ENCODE results near the gene PAK3.

Gene PAK3

DNA sequence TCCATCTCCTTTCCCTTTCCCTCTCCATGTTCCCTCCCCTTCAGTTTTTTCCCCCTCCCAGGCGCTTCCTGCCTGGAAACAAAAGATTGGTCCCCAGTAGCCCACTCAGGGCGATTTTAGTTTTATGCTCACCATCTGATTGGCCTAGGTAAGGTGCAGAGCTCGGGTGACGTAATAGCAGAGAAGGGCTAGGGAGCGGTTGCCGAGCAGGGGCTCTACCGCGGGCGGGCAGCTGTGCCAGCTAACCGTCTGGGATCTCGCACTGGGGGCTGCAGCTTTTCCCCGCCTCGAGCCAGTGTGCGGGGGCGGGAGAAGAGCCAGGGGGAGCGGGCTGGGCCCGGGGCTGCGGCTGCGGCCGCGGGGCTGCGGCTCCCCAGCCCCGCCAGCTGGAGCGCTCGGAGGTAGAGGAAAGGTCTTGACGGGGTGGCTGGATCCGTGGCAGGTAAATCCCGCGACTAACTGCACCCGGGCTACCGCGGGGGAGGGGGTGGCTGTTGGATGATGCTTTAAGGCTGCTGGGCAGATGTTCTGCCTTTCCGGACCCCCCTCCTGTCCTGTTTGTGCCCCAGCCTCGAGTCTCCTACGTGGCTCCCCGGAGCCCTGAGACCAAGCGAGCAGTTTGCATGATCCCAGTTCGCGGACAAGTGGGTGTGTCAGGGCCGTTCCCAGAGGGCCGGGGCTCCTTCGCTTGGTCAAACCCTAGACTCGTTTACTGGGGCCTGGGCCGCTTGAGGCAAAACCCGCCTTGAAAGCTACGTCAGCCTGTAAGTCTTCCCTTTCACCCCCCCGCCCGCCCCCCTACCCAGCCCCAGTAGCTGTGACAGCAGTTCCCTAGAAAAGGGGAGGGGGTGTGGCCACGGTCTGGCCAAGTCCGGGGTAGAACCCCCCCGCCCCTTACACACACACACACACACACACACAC lies at the start of gene PAK3:
PAK3 (plus strand) TSS at position 218 of the 922 bp plus-strand sequence. CDS start 26,913 bp downstream, outside the sequence.
- TF ChIP-seq, protein P1, sequence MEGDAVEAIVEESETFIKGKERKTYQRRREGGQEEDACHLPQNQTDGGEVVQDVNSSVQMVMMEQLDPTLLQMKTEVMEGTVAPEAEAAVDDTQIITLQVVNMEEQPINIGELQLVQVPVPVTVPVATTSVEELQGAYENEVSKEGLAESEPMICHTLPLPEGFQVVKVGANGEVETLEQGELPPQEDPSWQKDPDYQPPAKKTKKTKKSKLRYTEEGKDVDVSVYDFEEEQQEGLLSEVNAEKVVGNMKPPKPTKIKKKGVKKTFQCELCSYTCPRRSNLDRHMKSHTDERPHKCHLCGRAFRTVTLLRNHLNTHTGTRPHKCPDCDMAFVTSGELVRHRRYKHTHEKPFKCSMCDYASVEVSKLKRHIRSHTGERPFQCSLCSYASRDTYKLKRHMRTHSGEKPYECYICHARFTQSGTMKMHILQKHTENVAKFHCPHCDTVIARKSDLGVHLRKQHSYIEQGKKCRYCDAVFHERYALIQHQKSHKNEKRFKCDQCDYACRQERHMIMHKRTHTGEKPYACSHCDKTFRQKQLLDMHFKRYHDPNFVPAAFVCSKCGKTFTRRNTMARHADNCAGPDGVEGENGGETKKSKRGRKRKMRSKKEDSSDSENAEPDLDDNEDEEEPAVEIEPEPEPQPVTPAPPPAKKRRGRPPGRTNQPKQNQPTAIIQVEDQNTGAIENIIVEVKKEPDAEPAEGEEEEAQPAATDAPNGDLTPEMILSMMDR (IDR thresholded peaks at IDR 0.05; ENCODE audit: control insufficient read depth, insufficient read depth, low read depth, low read length, missing control alignments) = no peak
- no peak for DNase-seq (ENCODE audit: low read depth)
- H3K4me3 ChIP-seq (ENCODE audit: control insufficient read depth, low read depth, low read length) = peak within 1 kb of the TSS; percentile 45

DNA sequence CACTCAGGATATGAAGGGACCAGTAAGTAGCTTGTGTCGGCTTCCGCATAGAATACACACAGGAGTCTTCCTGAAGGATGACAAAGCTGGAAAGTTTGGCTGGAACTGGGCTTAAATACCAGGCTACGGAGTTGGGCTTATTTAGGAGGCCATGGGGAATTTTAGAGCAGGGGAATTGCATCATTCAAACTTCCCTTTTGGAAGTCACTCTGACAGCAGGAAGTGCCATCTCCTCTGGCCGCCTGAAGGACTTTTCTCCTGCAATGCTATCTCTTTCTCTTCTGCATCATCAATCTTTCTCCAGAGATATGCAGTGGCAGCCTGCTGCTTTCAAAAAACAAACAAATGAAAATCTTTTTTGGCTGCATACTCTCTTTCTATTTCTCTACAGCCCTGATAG lies 48.4 kb upstream of the PAK3 start:
- TF ChIP-seq, protein P1 (IDR thresholded peaks at IDR 0.05; ENCODE audit: control insufficient read depth, insufficient read depth, low read depth, low read length, missing control alignments) = no peak
- no peak for DNase-seq (ENCODE audit: low read depth)
- no peak overlapping the region for H3K4me3 ChIP-seq (ENCODE audit: control insufficient read depth, low read depth, low read length)

DNA sequence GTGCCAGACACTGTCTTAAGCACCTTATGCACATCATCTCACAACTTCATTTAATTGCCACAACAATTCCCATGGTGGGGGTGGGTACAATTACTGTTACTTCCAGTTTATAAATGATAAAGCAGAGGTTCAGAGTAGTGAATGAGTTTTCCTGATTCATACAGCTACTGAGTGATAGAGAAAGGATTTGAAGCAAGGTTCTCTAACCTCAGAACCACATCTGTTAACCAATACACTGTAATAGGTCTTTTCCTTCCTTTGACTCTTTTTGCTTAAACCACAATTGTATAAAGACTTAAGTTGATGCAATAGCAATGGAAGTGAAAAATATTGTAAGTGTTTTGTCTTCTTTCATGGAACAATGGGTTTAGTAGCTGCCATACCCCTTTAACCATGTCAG lies 43.5 kb upstream of the PAK3 start:
- no peak for DNase-seq (ENCODE audit: low read depth)
- TF ChIP-seq, protein P1 (IDR thresholded peaks at IDR 0.05; ENCODE audit: control insufficient read depth, insufficient read depth, low read depth, low read length, missing control alignments) = no peak
- H3K4me3 ChIP-seq (ENCODE audit: control insufficient read depth, low read depth, low read length) = no peak overlapping the region

DNA sequence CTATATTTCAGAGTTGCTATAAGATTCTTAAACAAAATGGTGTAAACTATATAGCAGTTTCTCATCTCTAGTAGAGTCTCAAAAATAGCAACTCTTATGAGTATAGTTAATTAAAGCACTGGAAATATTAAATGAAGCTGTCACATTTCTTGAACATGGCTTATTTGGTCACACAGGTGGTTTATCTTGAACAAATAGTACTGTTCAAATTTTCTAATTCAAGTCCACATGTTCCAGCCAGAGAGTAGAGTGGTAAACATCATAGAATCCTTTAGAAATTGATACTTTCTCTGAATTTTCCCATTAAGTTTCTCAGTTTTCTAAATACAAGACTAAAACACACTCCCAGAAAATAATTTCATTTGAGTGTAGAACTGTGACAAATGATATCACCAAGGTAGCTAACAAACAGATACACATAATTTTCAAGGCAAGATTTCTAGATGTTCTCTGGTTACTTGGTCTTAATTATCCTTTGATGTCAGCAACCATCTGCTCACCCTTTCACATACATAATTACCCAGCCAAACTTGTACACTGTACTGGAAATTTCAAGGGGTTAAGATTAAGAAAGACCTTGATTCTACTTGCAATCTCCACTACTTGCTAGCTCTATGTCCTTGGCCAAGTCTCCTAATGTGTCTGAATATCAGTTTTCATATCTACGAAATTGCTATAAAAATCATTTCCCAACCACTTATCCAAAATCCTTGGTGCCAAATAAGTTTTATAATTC lies 24.3 kb upstream of the PAK3 start:
- TF ChIP-seq, protein P1 (IDR thresholded peaks at IDR 0.05; ENCODE audit: control insufficient read depth, insufficient read depth, low read depth, low read length, missing control alignments) = no peak
- no peak for DNase-seq (ENCODE audit: low read depth)
- no peak overlapping the region for H3K4me3 ChIP-seq (ENCODE audit: control insufficient read depth, low read depth, low read length)

DNA sequence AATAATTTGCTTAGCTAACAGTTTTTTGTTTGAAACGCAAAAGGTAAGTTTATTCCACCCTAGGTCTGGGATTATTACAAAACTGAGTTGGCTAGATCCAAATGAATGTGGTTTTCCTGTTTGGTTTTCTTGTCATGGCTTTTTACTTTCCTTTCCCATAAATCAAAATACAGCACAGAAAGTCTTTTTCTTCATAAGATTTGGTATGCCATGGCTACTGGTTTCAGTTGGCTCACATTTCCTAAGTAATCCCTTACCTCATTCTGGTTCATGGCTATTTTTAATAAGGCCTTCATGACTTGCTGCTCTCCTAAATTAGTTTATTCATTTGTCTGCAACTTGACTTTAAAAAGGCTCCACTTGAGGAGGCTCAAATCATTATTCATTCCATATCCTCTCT lies 12.9 kb upstream of the PAK3 start:
- H3K4me3 ChIP-seq (ENCODE audit: control insufficient read depth, low read depth, low read length) = no peak overlapping the region
- no peak for DNase-seq (ENCODE audit: low read depth)
- TF ChIP-seq, protein P1 (IDR thresholded peaks at IDR 0.05; ENCODE audit: control insufficient read depth, insufficient read depth, low read depth, low read length, missing control alignments) = no peak

DNA sequence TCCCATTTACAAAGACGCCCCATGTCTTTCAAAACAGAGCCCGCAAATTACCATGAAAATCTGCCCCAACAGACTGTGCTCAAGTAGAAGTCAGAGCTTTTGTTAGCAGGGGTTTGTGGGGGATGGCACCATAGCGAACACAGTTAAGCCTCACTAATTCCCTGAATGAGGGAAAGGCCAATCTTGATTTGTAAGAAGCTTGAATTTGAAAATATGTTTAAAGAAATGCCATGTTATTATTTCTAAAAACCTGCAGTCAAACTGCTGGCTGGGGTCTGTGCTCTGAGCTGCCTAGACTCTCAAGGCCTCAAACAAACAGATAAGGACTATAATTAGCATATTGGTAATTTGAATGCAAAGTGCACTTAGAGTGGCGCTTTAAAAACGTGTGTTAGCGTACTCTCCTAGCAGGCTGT lies 9.4 kb upstream of the PAK3 start:
- H3K4me3 ChIP-seq (ENCODE audit: control insufficient read depth, low read depth, low read length) = no peak overlapping the region
- no peak for DNase-seq (ENCODE audit: low read depth)
- TF ChIP-seq, protein P1 (IDR thresholded peaks at IDR 0.05; ENCODE audit: control insufficient read depth, insufficient read depth, low read depth, low read length, missing control alignments) = no peak

All from AG09309 (cell line).